BE2C (cell line): Measurements from ENCODE around the gene PTPN6.

Experiments used
- DNase-seq: peaks from one replicate; pipeline ENCODE4 v3.0.0-alpha.2; 2020
- H3K27me3 ChIP-seq: fragments of 250-450 bp; sonication (Bioruptor Pico); 2 replicates; pipeline ENCODE4 v1.5.1; 2020; ENCODE audit warnings: mild to moderate bottlenecking
- H3K36me3 ChIP-seq: fragments of 250-450 bp; sonication (Bioruptor Pico); 2 replicates; pipeline ENCODE4 v1.5.1; 2020; ENCODE audit warnings: mild to moderate bottlenecking
- H3K4me1 ChIP-seq: fragments of 250-450 bp; sonication (Bioruptor Pico); 2 replicates; pipeline ENCODE4 v1.5.1; 2020
- H3K4me3 ChIP-seq: 2 replicates; pipeline ENCODE4 v1.5.1; 2011; ENCODE audit warnings: low read depth, low read length
- H3K9me3 ChIP-seq: fragments of 250-450 bp; sonication (Bioruptor Pico); 2 replicates; pipeline ENCODE4 v1.5.1; 2020
- TF ChIP-seq, protein P1 (sequence below): IDR thresholded peaks from 2 replicates; pipeline ENCODE4 v1.5.1; 2012; ENCODE audit warnings: mild to moderate bottlenecking, low read depth, low read length

PTPN6 gene

DNA sequence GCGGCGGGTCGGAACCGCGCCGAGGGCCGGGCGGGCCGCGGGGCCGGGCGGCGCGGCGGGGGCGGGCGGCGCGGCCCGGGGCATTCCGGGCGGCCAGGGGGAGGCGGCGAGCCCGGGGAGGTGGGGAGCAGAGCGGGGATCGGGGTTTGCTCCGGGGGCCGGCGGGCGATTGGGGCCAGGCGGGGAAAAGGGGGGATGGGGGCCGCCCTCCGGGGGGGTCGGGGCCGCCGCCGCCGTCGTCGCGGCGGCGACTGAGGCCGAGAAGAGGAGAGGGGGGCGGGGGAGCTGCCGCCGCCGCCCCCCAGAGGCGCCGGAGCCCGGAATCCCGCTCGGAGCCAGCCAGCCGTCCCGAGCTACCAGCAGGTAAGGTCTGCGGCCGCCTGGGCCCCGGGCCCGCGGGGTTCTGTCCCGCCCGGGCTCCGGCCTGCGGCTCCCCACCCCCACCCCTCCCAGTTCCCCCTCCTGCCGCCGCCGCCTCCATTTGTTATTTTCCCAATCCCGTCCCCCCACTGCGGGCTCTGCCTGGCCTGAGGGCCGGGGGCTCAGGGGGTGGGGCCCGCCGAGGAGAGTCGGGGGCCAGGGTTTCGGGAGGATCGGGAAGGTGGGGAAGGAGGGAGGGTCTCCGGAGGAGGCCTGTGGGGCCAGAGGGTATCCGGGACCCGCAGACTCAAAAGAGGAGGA, 23.0 kb upstream of the PTPN6 start:
- Histone ChIP-seq H3K27me3 (no peaks in the 10 kb centered on the region), H3K4me3 (peak overlapping the region; percentile 84), H3K9me3 (no peaks in the 10 kb centered on the region), H3K4me1 (peaks cover 23% of the 10 kb centered on the region), H3K36me3 (peaks cover 8% of the 10 kb centered on the region)
- TF ChIP-seq, protein P1, sequence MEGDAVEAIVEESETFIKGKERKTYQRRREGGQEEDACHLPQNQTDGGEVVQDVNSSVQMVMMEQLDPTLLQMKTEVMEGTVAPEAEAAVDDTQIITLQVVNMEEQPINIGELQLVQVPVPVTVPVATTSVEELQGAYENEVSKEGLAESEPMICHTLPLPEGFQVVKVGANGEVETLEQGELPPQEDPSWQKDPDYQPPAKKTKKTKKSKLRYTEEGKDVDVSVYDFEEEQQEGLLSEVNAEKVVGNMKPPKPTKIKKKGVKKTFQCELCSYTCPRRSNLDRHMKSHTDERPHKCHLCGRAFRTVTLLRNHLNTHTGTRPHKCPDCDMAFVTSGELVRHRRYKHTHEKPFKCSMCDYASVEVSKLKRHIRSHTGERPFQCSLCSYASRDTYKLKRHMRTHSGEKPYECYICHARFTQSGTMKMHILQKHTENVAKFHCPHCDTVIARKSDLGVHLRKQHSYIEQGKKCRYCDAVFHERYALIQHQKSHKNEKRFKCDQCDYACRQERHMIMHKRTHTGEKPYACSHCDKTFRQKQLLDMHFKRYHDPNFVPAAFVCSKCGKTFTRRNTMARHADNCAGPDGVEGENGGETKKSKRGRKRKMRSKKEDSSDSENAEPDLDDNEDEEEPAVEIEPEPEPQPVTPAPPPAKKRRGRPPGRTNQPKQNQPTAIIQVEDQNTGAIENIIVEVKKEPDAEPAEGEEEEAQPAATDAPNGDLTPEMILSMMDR, result no peak
- DNase-seq, result no peak

DNA sequence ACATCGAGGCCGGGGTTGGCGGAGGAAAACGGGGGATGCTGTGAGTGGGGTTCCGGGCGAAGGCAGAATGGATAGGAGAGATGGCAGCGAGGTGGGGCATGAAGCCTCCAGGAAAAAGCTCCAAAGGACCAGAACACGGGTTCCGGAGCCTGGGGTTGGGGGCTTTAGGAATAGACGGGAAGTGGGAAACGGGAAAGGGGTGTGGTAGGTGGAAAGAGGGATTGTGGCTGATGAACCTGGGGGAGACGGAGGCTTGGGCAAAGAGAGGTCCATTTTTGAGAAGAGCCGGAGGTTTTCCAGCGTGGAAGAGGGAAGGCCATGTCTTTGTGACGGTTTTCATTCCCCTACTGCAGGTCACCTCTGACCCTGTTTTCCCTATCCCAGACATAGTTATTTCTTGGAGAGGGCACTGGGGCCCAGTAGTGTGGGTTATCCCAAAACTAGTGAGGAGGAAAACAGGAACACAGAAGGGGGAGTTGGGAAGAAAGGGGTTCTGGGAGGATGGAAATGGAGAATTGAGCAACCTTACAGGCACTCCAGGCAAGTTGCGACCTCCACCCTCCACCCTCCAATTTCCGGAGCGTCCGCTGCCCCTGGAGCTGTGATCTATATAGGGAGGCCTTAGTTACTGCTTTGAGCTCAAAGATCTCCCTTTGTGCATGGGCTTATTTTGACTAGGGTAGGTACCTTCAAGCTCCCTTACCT, 22.3 kb upstream of the PTPN6 start:
- TF ChIP-seq, protein P1, result no peak
- no peaks in the 10 kb centered on the region for H3K27me3 ChIP-seq
- peaks cover 8% of the 10 kb centered on the region for H3K36me3 ChIP-seq
- no peaks in the 10 kb centered on the region for H3K9me3 ChIP-seq
- peak overlapping the region; percentile 84 for H3K4me3 ChIP-seq
- no peak for DNase-seq
- H3K4me1 ChIP-seq, result peaks cover 23% of the 10 kb centered on the region

DNA sequence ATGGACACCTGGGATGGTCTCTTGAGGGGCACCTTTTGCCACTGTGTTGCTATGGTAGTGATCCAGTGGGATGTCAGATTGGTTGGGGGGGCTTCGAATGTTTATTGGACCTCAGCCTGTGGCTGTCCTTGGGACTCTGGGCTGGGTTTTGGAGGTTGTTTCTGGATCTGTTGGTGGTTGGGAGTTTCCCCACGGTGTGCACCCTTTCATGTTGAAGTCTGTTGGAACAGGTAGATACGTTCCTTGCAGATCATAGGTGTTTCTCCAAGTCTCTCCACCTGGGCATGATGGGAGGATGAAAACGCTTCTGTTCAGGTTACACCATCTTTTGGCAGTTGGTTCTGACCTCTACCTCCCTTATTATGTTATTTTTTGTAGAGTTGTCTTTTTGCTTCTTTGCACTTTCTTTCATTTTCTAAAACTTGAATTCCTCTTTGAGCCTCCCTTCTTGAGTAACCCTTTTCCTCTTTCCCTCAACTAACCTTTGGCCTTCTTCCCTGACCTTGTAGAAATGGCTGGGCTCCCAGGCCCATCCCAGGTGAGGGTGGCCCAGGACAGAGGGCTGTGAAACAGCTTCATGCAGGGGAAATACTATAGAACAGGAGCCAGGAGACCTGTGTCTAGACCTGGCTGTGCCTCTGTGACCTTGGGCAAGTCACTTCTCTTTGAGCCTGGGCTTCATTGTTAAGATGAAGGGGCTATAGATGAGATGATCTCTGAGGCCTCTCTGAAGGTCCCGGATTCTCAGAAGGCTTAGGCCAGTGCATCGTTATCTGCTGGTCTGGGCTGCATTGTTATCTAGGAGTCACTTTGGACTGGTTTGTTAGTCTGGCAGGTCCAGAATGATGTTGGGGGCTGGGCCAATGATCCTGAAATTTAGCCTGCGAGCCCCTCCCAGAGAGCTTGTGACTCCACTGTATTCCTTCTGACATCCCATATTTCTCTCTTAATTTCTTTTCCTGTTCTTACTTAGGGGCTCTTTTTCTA, 21.4 kb upstream of the PTPN6 start:
- DNase-seq, result no peak
- H3K4me1 ChIP-seq, result peaks cover 20% of the 10 kb centered on the region

DNA sequence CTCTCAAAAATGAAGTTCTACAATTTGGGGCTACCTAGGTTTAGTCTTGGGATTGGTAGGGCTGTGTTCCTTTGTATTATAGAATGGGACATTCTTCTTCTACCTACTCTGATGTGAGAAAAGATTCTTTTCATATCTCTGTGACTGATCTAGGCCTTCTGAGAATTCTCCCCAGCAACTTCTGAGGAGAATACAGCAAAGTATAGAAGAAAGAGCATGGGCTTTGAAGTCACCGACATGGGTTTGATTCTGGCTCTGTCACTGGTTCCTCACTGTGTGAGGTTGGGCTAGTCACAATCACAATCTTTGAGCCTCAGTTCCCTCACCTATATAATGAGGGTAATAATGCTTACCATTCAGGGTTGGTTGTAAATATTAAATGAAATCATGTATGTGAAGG, 18.4 kb upstream of the PTPN6 start:
- Histone ChIP-seq H3K36me3 (peaks cover 32% of the 10 kb centered on the region), H3K4me1 (peaks cover 9% of the 10 kb centered on the region), H3K27me3 (no peaks in the 10 kb centered on the region), H3K4me3 (no peak overlapping the region), H3K9me3 (no peaks in the 10 kb centered on the region)
- DNase-seq, result no peak
- TF ChIP-seq, protein P1, result no peak

More for the DNA sequence above, 21.4 kb upstream of the PTPN6 start:
- Histone ChIP-seq H3K4me3 (peak overlapping the region; percentile 84), H3K9me3 (no peaks in the 10 kb centered on the region), H3K36me3 (peaks cover 13% of the 10 kb centered on the region), H3K27me3 (no peaks in the 10 kb centered on the region)
- TF ChIP-seq, protein P1, result no peak

DNA sequence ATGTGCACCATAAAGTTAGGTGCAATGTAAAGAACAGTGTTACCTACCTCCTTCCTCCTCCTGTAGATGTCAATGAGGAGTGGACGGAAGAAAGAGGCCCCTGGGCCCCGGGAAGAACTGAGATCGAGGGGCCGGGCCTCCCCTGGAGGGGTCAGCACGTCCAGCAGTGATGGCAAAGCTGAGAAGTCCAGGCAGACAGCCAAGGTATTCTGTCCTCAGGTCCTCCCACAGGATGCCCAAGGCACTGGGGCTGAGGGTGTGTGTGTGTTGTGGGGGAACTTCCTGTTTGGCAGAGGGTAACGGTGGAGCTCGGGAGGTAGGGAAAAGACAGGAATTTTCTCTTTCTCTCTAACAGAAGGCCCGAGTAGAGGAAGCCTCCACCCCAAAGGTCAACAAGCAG, 17.0 kb upstream of the PTPN6 start:
- Histone ChIP-seq H3K27me3 (no peaks in the 10 kb centered on the region), H3K9me3 (no peaks in the 10 kb centered on the region), H3K36me3 (peaks cover 36% of the 10 kb centered on the region), H3K4me1 (peaks cover 9% of the 10 kb centered on the region), H3K4me3 (no peak overlapping the region)
- no peak for DNase-seq
- TF ChIP-seq, protein P1, result no peak
